GM10248 (cell line): ENCODE measurements around the gene STARD8.

Experiments used
- CTCF ChIA-PET: fragments of 300-600 bp; sonication (Branson Sonifier 250); formaldehyde crosslinking; extraction: SDS; loops from one replicate; lab custom pipeline; 2021; ENCODE audit warnings: antibody characterized with exemption; lab: Yijun Ruan, JAX
- POLR2A ChIA-PET: fragments of 350-650 bp; sonication (Branson Sonifier 250); formaldehyde crosslinking; extraction: SDS; loops from one replicate; lab custom pipeline; 2020; ENCODE audit warnings: antibody characterized with exemption; lab: Yijun Ruan, JAX
- DNase-seq: peaks from one replicate; pipeline ENCODE4 v3.0.0; 2012; ENCODE audit errors: extremely low spot score
- CTCF ChIP-seq: IDR thresholded peaks from 2 replicates; pipeline ENCODE4 v1.5.1; 2012; ENCODE audit warnings: mild to moderate bottlenecking, low read depth; ENCODE audit errors: extremely low read depth, missing control alignments, control extremely low read depth

The STARD8 gene

GRCh38 chrX:68746988-68747387 lies 99.5 kb downstream of the STARD8 start:
- ChIA-PET POLR2A (no interaction called here), CTCF (no interaction called here)
- DNase-seq = no peak
- TF ChIP-seq CTCF = no peak

GRCh38 chrX:68748030-68748429 lies 100.6 kb downstream of the STARD8 start:
- CTCF ChIA-PET = interaction anchor here (1.4 kb wide), 1 partner anchor 15 kb away, joined by 4 read pairs; no protein-coding TSS in a partner anchor
- no peak for DNase-seq
- TF ChIP-seq CTCF = no peak
- POLR2A ChIA-PET = no interaction called here

- POLR2A ChIA-PET = no interaction called here
- CTCF ChIA-PET = no interaction called here
Measured at GRCh38 chrX:68749426-68749825, 102.0 kb downstream of the STARD8 start.

GRCh38 chrX:68750316-68750715 lies 102.8 kb downstream of the STARD8 start:
- no peak for DNase-seq
- TF ChIP-seq CTCF = no peak
- POLR2A ChIA-PET = no interaction called here
- CTCF ChIA-PET = no interaction called here

More at GRCh38 chrX:68749426-68749825, 102.0 kb downstream of the STARD8 start:
- DNase-seq = no peak
- no peak for TF ChIP-seq CTCF

- no peak for DNase-seq
- ChIA-PET CTCF (no interaction called here), POLR2A (no interaction called here)
- no peak for TF ChIP-seq CTCF
Measured at GRCh38 chrX:68751372-68751771, 103.9 kb downstream of the STARD8 start.

GRCh38 chrX:68753218-68753617 lies 105.8 kb downstream of the STARD8 start:
- CTCF ChIA-PET = interaction anchor here (1.4 kb wide), 1 partner anchor 20 kb away, joined by 3 read pairs; no protein-coding TSS in a partner anchor
- no peak for TF ChIP-seq CTCF
- no peak for DNase-seq
- POLR2A ChIA-PET = no interaction called here

GRCh38 chrX:68754406-68754805 lies 106.9 kb downstream of the STARD8 start:
- TF ChIP-seq CTCF = no peak
- no peak for DNase-seq
- ChIA-PET POLR2A (interaction anchor here (0.5 kb wide), 1 partner anchor 714 kb away, joined by 11 read pairs; no protein-coding TSS in a partner anchor), CTCF (interaction anchor here (1.2 kb wide), 1 partner anchor 8 kb away, joined by 3 read pairs; no protein-coding TSS in a partner anchor)
